ENCODE data around the gene STIM1. TPM values are rescaled to one million over a fixed set of nuclear protein-coding genes. Genes with fewer than 3 reads are reported as not detected.

STIM1 gene
- total and polyA plus RNA-seq, 10 of the 15 experiments (the other 5 are each of a cell fraction or from before 2014, with no cell fraction given): 8.6 to 57.7 (median 29.3) TPM

DNA sequence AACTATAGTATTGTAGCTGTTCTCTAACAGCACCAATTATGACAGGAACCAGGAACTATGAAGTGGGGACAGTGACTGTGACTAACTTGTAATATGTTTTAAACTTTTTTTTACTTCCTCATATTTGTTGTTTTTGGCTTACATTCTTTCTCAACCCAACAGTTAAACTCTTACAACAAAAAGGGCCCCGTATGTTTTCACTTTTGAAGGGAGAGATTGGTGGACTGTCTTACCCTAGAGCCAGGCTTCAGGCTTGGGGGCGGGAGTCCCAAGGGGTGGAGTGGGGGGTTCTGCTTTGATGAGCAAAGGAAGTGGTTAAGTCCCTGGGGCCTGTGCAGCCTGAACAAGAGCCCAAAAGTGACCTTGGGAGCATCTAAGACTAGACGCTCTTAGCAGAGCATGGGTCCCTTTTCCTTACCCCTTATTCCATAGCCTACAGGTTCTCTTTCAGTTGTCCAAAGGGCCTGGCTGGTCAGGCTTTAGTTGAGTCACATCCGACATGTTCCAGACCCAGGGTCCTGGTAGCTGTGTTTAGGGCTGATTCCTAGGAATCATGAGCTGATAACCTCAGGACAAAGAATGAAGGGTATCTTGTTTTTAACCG is 38.8 kb downstream of the STIM1 start (continued):
- TF ChIP-seq, protein P1, sequence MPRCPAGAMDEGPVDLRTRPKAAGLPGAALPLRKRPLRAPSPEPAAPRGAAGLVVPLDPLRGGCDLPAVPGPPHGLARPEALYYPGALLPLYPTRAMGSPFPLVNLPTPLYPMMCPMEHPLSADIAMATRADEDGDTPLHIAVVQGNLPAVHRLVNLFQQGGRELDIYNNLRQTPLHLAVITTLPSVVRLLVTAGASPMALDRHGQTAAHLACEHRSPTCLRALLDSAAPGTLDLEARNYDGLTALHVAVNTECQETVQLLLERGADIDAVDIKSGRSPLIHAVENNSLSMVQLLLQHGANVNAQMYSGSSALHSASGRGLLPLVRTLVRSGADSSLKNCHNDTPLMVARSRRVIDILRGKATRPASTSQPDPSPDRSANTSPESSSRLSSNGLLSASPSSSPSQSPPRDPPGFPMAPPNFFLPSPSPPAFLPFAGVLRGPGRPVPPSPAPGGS (IDR thresholded peaks at IDR 0.05; ENCODE audit: borderline replicate concordance, insufficient read depth, low read depth, low read length, poor library complexity, severe bottlenecking): peak; percentile 57
- TF ChIP-seq RBBP5 (conservative IDR thresholded peaks at IDR 0.05) (0 out of 2 replicates have a peak, but pooled peaks have one; percentile 24), ESRRA (IDR thresholded peaks at IDR 0.05; ENCODE audit: low read length) (peak; percentile 98), NFYA (IDR thresholded peaks at IDR 0.05; ENCODE audit: borderline replicate concordance, low read depth, low read length) (no peak), POLR2A (IDR thresholded peaks at IDR 0.05; ENCODE audit: low read depth, low read length) (peak; percentile 56), TCF7 (IDR thresholded peaks at IDR 0.05; ENCODE audit: borderline replicate concordance) (peak; percentile 88), ZSCAN29 (IDR thresholded peaks at IDR 0.05) (no peak), RAD51 (IDR thresholded peaks at IDR 0.05) (no peak), IKZF1 (conservative IDR thresholded peaks at IDR 0.05) (peak; percentile 83), WRNIP1 (IDR thresholded peaks at IDR 0.05; ENCODE audit: borderline replicate concordance, low read depth, low read length) (no peak), NR2C1 (IDR thresholded peaks at IDR 0.05) (no peak), ZNF217 (IDR thresholded peaks at IDR 0.05) (no peak), ZNF24 (IDR thresholded peaks at IDR 0.05) (peak; percentile 41; the same call in 1 of the 2 replicates), SREBF1 (IDR thresholded peaks at IDR 0.05; ENCODE audit: low read length) (no peak), FOS (IDR thresholded peaks at IDR 0.05; ENCODE audit: borderline replicate concordance, extremely low read depth, insufficient read length) (no peak)
- TF ChIP-seq, protein P2, sequence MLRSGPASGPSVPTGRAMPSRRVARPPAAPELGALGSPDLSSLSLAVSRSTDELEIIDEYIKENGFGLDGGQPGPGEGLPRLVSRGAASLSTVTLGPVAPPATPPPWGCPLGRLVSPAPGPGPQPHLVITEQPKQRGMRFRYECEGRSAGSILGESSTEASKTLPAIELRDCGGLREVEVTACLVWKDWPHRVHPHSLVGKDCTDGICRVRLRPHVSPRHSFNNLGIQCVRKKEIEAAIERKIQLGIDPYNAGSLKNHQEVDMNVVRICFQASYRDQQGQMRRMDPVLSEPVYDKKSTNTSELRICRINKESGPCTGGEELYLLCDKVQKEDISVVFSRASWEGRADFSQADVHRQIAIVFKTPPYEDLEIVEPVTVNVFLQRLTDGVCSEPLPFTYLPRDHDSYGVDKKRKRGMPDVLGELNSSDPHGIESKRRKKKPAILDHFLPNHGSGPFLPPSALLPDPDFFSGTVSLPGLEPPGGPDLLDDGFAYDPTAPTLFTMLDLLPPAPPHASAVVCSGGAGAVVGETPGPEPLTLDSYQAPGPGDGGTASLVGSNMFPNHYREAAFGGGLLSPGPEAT (IDR thresholded peaks at IDR 0.05; ENCODE audit: low read depth): peak; percentile 81; the same call in 1 of the 2 replicates
- TF ChIP-seq, protein P3, sequence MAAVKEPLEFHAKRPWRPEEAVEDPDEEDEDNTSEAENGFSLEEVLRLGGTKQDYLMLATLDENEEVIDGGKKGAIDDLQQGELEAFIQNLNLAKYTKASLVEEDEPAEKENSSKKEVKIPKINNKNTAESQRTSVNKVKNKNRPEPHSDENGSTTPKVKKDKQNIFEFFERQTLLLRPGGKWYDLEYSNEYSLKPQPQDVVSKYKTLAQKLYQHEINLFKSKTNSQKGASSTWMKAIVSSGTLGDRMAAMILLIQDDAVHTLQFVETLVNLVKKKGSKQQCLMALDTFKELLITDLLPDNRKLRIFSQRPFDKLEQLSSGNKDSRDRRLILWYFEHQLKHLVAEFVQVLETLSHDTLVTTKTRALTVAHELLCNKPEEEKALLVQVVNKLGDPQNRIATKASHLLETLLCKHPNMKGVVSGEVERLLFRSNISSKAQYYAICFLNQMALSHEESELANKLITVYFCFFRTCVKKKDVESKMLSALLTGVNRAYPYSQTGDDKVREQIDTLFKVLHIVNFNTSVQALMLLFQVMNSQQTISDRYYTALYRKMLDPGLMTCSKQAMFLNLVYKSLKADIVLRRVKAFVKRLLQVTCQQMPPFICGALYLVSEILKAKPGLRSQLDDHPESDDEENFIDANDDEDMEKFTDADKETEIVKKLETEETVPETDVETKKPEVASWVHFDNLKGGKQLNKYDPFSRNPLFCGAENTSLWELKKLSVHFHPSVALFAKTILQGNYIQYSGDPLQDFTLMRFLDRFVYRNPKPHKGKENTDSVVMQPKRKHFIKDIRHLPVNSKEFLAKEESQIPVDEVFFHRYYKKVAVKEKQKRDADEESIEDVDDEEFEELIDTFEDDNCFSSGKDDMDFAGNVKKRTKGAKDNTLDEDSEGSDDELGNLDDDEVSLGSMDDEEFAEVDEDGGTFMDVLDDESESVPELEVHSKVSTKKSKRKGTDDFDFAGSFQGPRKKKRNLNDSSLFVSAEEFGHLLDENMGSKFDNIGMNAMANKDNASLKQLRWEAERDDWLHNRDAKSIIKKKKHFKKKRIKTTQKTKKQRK (IDR thresholded peaks at IDR 0.05; ENCODE audit: low read depth, low read length): no peak
- TF ChIP-seq, protein P4, sequence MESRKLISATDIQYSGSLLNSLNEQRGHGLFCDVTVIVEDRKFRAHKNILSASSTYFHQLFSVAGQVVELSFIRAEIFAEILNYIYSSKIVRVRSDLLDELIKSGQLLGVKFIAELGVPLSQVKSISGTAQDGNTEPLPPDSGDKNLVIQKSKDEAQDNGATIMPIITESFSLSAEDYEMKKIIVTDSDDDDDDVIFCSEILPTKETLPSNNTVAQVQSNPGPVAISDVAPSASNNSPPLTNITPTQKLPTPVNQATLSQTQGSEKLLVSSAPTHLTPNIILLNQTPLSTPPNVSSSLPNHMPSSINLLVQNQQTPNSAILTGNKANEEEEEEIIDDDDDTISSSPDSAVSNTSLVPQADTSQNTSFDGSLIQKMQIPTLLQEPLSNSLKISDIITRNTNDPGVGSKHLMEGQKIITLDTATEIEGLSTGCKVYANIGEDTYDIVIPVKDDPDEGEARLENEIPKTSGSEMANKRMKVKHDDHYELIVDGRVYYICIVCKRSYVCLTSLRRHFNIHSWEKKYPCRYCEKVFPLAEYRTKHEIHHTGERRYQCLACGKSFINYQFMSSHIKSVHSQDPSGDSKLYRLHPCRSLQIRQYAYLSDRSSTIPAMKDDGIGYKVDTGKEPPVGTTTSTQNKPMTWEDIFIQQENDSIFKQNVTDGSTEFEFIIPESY (IDR thresholded peaks at IDR 0.05): no peak
- TF ChIP-seq, protein P5, sequence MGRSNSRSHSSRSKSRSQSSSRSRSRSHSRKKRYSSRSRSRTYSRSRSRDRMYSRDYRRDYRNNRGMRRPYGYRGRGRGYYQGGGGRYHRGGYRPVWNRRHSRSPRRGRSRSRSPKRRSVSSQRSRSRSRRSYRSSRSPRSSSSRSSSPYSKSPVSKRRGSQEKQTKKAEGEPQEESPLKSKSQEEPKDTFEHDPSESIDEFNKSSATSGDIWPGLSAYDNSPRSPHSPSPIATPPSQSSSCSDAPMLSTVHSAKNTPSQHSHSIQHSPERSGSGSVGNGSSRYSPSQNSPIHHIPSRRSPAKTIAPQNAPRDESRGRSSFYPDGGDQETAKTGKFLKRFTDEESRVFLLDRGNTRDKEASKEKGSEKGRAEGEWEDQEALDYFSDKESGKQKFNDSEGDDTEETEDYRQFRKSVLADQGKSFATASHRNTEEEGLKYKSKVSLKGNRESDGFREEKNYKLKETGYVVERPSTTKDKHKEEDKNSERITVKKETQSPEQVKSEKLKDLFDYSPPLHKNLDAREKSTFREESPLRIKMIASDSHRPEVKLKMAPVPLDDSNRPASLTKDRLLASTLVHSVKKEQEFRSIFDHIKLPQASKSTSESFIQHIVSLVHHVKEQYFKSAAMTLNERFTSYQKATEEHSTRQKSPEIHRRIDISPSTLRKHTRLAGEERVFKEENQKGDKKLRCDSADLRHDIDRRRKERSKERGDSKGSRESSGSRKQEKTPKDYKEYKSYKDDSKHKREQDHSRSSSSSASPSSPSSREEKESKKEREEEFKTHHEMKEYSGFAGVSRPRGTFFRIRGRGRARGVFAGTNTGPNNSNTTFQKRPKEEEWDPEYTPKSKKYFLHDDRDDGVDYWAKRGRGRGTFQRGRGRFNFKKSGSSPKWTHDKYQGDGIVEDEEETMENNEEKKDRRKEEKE (IDR thresholded peaks at IDR 0.05): no peak

Data from GM12878 (cell line).